ENCODE results near the gene MEIS1.
A peak's percentile ranks its signal among the peaks of the same experiment; 100 is the strongest.

MEIS1 gene

GRCh38 chr2:66442516-66443185 is 7.7 kb downstream of the MEIS1 start:
- TF ChIP-seq CTCF (IDR thresholded peaks at IDR 0.05; ENCODE audit: low read depth, low read length): no peak
- peak overlapping the region; percentile 74 for H3K4me3 ChIP-seq (ENCODE audit: low read depth, low read length)

DNA sequence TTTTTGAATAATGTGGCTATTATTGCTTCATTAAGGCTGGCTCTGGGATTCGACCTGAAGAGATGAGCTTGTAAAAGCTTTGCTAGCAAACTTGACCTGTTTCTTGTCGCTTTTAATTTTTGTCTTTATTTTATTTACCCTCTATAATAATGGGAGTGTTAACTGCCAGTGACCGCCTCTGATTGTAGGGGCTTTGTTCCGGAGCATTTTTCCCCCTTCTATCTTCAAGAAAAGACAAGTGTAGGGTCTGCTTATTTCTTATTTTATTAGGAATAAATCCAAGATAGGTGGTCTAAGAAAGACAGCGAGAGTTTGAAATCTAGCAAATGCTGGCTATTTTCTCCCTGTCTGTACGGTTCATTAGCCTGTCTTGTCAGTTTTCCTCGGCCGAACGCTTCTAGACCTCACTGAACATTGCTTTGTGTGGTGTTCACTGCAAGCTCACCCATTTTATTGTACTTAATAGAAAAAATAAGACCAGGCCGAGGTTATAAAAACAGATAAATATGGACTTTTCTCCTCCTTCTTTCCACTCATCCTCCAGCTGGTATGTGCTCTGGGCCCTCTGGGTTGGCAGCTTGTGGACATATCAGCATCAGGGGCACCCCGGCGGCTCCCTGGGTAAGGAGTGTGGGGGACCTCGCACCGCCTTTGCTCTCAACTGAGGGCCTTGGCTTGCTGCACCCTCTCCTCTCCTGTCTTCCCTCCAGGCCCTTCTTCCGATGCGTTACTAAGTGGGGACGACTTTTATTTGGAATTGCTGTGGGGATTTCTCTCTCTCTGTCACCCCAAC is 8.5 kb downstream of the MEIS1 start:
- peak overlapping the region; percentile 74 for H3K4me3 ChIP-seq (ENCODE audit: low read depth, low read length)

GRCh38 chr2:66443979-66444861 is 9.3 kb downstream of the MEIS1 start:
- peak overlapping the region; percentile 74 for H3K4me3 ChIP-seq (ENCODE audit: low read depth, low read length)
- TF ChIP-seq CTCF (IDR thresholded peaks at IDR 0.05; ENCODE audit: low read depth, low read length): no peak

More for the DNA sequence above, 8.5 kb downstream of the MEIS1 start:
- TF ChIP-seq CTCF (IDR thresholded peaks at IDR 0.05; ENCODE audit: low read depth, low read length): no peak

DNA sequence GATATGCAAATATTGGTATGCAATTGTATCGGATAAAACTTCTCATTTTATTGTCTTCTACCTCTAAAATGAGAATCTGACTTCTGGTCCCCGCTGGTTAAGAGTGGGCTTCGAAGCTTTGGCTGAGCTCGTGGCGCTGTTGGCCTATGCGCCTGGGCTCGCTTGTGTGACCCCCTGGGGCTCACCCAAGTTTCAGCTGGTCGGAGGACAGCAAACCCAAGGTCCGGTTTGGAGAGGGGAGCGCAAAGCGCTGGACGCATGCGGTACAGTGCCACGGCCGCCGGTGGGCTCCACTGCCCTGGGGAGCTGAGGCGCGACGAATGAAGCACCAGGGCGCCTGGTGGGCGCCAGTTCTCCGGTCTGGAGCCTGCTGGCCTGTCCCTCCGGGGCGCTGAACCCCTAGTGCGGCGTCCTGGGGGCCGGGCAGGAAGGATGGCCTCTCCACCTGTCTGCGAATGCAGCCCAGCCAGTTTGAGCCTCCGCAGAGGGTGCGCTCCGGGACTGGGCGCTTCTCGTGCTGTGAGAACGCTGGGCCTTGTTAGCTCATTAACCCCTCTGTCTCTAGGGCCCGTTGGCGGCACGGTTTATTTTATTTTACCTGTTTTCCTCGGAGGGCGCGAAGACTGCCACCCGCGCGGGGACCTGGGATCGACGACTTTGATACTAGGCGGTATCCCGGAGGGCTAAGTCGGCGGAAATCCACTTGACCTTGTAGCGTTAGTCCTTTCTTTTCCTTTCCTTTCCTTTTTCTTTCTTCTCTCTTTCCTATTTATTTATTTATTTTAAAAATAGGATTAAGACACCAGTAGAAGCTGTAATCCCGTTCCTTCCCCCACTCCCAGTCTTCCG is 10.4 kb downstream of the MEIS1 start:
- TF ChIP-seq CTCF (IDR thresholded peaks at IDR 0.05; ENCODE audit: low read depth, low read length): peak; percentile 33
- peak overlapping the region; percentile 74 for H3K4me3 ChIP-seq (ENCODE audit: low read depth, low read length)

DNA sequence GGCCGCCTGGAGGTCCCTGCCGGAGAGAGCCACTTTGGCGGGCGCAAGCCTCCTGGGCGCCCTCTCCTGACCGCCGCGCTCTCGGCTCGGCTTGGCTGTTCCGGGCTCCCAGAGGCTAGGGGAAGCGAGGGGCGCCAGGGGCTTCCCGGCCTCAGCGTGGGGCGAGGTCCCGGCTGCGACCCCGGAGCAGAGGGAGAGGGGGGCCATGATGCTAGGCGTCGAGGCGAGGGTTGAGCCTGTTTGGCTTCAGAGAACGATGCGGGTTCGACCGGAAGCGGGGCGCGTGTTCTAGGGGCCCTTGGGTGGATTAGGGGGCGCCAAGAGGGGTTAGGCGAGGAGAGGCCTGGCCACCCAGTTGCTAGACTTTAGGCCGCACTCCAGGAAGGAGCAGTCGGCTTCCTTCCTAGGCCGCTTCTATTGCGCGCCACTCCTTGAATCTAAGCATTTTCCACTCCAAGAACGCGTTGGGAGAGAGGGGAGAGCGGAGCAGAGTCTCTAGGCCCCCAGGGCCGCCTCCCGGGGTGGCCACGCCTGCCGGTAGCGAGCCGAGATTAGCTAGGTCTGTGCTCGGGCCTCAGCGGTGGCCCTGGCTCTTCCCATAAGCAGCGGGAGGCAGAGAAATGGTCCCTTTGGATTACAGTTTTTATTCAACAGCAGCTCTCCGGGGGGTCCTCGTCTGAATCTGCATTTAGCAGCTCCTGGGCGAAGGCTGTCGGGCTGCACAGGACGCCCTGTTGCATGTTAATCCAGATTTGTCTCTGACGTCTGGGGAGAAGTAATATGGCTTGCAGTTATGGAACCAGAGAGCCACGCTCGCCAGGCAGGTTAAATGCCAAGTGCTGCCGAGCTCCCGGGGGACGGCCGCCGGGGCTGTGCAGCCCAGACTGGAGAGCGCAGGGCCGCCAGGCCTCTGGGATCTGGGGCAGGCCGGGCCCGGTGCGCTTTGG is 11.3 kb downstream of the MEIS1 start:
- TF ChIP-seq CTCF (IDR thresholded peaks at IDR 0.05; ENCODE audit: low read depth, low read length): peak; percentile 18; the same call in 1 of the 2 replicates
- peak overlapping the region; percentile 74 for H3K4me3 ChIP-seq (ENCODE audit: low read depth, low read length)

- H3K4me3 ChIP-seq (ENCODE audit: low read depth, low read length): peak overlapping the region; percentile 74
- no peak for TF ChIP-seq CTCF (IDR thresholded peaks at IDR 0.05; ENCODE audit: low read depth, low read length)
Measured at GRCh38 chr2:66446941-66447340, 12.0 kb downstream of the MEIS1 start.

Data from WI38 (cell line).